ENCODE data around the gene ST6GAL1. TPM values are rescaled to one million over a fixed set of nuclear protein-coding genes. Genes with fewer than 3 reads are reported as not detected.
A peak's percentile ranks its signal among the peaks of the same experiment; 100 is the strongest.

ST6GAL1 gene
- total and polyA plus RNA-seq, 2 of the 13 experiments (the other 11 are each of a cell fraction or from before 2014, with no cell fraction given): 79.9 to 164 TPM

- TF ChIP-seq PRMT3 (CRISPR knock-in tag; IDR thresholded peaks at IDR 0.05; ENCODE audit: borderline replicate concordance, low read depth) (no peak), CEBPB (IDR thresholded peaks at IDR 0.05; ENCODE audit: borderline replicate concordance, low read depth, low read length) (no peak), ZBTB21 (CRISPR knock-in tag; IDR thresholded peaks at IDR 0.05) (no peak), IKZF1 (IDR thresholded peaks at IDR 0.05) (no peak), NFIB (CRISPR knock-in tag; IDR thresholded peaks at IDR 0.05; ENCODE audit: borderline replicate concordance) (no peak), POLR2AphosphoS5 (IDR thresholded peaks at IDR 0.05; ENCODE audit: low read depth, low read length) (no peak; the same call in 1 of the 2 replicates), MAX (IDR thresholded peaks at IDR 0.05) (peak; percentile 68), ZFX (CRISPR knock-in tag; IDR thresholded peaks at IDR 0.05; ENCODE audit: low read depth) (no peak), ZBTB20 (CRISPR knock-in tag; IDR thresholded peaks at IDR 0.05; ENCODE audit: borderline replicate concordance, low read depth) (no peak), PITX1 (CRISPR knock-in tag; IDR thresholded peaks at IDR 0.05) (no peak), ZNF567 (CRISPR knock-in tag; IDR thresholded peaks at IDR 0.05; ENCODE audit: borderline replicate concordance) (no peak), CREM (IDR thresholded peaks at IDR 0.05) (no peak), CREM (CRISPR knock-in tag; IDR thresholded peaks at IDR 0.05) (no peak), JARID2 (CRISPR knock-in tag; IDR thresholded peaks at IDR 0.05; ENCODE audit: insufficient replicate concordance) (no peak), NFE2L1 (CRISPR knock-in tag; IDR thresholded peaks at IDR 0.05; ENCODE audit: borderline replicate concordance) (peak; percentile 85; the same call in 1 of the 2 replicates), ZNF33A (CRISPR knock-in tag; IDR thresholded peaks at IDR 0.05; ENCODE audit: borderline replicate concordance) (no peak), DZIP1 (CRISPR knock-in tag; IDR thresholded peaks at IDR 0.05) (no peak), ZNF788 (CRISPR knock-in tag; IDR thresholded peaks at IDR 0.05; ENCODE audit: borderline replicate concordance) (no peak), ZNF30 (CRISPR knock-in tag; IDR thresholded peaks at IDR 0.05) (no peak), ATRX (CRISPR knock-in tag; IDR thresholded peaks at IDR 0.05; ENCODE audit: borderline replicate concordance) (no peak), ZNF761 (CRISPR knock-in tag; conservative IDR thresholded peaks at IDR 0.05) (no peak), HDAC2 (CRISPR knock-in tag; IDR thresholded peaks at IDR 0.05) (no peak), TOE1 (CRISPR knock-in tag; IDR thresholded peaks at IDR 0.05) (no peak), CEBPZ (IDR thresholded peaks at IDR 0.05; ENCODE audit: low read length) (no peak), GABPA (IDR thresholded peaks at IDR 0.05; ENCODE audit: low read depth, low read length) (no peak), GABPA (CRISPR knock-in tag; IDR thresholded peaks at IDR 0.05; ENCODE audit: low read depth) (no peak)
Observed at GRCh38 chr3:187040516-187041361, 110.4 kb downstream of the ST6GAL1 start (continued).

Measured in HepG2 (cell line).